Measurements from ENCODE around the gene FAM149A.

The FAM149A gene

DNA sequence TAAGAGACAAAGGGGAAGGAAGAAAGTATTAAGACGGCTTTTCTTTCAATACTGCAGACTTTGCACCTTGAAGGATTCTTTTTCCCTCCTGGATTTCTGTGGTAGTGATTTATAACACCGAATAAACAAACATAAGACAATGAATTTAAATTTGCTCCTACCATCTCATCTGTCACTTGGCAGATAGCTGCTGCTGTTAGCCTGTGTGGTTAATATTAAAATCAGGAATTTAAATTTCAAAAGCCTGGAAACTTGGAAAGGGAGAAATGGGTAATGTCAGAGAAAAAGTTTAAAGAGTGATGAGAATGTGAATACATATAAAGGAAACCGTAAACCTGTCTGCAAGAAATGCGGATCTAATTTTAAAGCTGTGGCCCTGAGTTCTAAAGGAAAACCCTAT is 3.4 kb downstream of the FAM149A start:
- no peak for DNase-seq

DNA sequence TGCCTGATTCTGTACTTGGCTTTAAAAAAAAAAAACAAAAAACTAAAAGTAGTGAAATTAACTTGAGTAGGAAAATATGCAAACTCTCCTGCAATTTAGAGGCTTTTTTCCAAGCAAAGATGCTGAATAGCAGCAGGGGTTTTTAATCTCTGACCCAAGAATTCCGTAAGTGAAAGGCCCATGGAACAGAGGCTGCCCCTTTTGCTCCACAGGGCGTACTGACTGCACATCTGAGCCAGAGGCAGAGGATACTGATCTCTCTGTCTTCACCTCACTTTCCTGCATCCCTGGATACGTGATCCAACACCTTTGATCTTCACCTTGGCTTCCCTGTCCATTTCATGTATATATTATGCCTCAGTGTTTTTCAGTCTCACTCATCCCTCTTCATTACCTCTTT is 3.9 kb downstream of the FAM149A start:
- DNase-seq = no peak

DNA sequence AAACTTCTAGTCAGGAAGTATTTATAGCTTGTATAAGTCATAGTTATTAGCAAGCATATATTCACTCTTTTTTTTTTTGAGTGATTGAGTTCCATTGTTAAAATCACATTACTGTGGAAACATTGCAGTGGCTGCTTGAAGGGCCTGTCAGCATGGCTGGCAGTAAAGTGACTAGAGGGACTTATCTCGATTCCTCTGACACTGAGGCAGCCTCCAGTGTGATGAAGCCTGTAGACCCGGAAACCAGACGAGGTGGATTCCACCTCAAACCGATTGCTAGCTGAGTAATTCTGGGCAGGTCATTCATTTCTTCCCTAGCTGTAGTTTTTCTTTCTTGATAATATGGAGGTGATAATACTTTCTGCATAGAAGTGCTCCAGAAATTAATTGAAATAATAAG is 4.7 kb downstream of the FAM149A start:
- DNase-seq = no peak

DNA sequence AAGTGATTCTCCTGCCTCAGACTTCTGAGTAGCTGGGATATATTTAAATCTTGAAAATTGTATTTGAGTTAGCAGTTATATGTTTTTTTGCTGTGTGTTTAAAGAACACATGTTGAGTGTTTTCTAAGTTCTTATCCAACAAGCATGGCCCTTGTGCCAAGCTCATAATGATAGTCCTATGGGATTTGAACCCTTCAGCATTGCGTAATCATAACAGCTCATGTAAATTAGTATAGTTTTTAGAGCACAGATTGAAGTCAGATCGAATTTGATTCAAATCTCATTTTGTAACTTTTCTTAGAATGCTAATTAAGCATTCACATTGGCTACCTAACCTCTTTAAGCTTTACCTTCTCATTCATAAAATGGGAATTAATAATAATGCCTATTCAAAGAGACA is 12.2 kb downstream of the FAM149A start:
- DNase-seq = no peak

DNA sequence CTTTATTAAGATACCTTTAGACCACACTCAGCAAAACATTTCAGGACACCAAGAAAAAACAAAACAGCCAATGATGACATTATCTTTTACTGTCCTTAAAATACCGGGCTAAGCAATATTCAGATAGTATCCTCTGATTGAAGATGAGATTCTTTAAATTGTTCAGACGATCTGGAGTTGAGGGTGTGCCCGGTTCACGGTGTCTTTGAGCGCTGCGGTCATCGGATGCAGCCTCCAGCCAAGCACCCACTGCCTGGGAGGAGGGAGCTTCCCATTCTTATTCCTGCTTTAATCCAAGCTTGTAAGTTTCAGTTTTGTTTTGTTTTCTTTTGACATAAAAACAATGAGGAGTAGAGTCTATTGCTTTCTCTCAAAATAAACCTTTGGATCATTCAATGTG is 14.1 kb downstream of the FAM149A start:
- DNase-seq = no peak

DNA sequence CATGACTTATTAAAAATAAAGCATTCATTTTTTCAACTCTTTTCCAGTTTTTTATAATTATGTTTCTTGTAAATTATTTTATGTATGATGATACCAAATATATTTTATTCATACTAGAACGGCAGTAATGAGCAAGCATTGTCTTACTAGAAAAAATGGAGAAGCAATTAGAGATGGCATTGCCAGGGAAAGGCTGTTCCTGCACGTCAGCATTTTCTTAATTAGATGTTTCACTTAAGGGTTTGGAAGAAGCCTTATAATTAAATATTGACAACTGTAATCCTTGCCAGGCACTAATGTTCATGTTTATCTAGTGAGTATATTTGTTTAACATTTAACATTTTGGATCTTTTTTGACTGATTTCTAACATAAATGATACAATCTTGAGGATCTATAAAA is 16.6 kb downstream of the FAM149A start:
- DNase-seq = no peak

DNA sequence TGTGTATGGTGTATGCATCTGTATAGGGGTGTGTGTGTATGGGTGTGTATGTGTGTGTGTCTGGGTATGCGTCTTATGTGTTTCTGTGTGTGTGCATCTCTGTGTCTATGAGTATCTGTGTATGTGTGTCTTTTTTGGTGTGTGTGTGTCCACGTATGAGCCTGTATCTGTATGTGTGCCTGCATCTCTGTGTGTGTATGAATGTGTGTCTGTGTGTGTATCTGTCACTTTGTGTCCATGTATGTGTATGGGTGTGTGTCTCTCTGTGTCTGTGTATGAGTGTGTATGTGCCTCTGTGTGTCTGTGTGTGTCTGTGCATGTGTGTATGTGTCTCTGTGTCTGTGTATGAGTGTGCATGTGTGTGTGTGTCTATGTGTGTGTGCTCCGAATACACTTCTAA is 24.3 kb downstream of the FAM149A start:
- no peak for DNase-seq

DNA sequence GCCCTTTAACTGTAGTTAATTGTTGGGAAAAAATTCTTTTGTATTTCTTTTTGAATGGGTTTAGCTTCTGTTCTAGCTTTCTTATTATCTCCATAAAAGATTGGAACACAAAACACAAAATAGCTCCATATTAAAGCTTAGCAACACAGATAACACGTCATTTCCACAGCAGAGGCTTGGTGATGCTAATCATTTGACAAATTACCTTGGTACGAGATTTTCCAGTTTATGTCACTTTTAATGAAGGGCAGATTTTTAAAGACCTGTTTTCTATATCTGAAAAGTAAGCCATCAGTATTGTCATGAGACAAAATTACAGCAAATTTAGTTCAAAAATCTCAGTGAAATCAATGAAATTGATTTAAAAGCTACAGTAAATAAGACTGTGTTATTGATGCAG is 27.4 kb downstream of the FAM149A start:
- no peak for DNase-seq

DNA sequence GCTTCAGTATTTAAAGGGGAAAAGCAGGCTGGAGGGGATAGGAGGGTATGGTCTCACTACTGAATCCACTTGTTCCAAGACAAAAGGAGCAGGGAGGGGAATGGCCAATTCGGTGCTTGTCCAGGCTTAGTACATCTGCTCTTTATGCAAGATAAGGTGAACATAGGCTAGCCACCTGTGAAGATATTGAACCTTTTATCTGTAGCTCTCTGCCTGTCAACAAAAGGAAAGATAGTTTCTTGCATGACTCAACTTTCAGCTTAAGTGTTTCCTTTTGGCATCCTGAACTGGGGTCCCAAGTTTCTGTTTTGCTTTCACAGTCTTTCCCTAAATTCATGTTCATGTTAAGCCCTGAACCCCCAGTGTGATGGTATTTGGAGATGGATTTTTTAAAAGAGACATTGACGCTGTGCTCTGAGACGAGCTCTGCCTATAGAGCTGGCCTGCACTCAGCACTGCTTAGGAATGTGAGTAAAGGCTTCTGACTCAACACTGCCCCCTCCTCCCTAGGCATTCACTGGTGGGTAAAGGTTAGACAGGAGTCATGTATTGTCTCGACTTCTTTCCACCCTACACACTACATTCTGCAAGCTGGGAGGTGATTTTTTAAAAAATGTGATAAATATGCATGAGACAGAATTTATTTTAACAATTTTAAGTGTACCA is 28.2 kb downstream of the FAM149A start:
- no peak for DNase-seq

DNA sequence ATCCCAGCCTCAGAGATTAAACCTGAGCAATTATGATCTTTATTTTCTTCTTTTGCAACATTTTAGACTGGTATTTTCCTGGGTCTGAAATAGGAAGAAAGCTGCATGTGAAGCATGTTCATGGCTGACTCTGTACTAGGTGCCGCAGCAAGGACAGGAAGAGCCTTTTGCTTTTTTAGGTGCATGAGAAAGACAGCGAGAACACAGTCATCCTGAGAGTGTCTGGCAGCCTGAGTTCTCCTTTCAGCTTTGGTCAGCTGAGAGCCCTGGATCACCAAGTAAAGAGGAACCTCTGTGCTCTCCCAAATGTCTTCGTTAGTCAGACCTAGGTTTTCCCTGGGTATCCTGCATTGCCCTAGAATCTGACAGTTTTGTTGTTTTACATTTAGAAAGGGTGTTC is 29.8 kb downstream of the FAM149A start:
- no peak for DNase-seq

DNA sequence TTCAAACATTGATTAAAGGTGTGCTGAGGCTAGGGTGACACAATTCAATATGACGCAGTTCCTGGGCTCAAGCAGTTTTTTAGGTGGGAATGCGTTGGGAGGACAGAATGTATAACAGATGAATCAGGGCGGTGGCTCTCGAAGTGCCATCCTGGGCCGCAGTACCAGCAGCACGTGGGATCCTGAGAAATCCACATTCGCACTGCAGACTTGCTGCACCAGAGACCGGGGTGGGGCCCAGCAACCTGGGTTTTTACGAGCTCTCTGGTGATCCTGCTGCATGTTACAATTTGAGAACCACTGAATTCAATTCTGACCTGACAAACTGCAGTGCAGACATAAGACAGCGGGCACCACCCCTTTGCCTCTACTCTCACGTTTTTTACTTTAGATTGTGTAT is 30.4 kb downstream of the FAM149A start:
- no peak for DNase-seq

DNA sequence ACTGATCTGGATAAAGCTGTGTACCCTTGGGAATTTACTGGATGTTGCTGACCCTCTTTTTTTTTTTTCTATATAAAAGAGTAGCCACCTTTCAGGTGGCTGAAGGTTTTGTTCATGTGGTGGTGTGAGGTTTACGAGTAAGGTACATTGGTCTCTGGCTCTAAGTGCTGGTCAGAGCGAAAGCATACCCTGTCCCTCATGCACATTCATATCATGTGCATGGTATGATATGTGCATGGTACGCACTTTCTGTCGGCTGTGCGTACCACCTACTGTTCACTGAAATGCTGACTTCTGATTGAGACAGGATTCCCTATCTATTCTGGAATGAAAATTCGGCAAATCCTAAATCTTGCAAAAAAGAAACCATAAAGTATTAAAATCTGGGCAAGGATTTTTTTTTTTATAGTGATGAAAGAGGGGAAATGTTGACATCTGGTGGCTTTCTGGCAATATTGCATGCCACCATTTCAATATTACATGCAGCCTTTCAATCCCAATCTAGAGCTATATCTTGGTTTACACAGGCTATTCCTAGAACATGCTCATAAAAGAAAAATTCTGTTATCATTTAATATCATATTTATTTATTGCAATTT is 32.8 kb downstream of the FAM149A start:
- peak; percentile 15 for DNase-seq

DNA sequence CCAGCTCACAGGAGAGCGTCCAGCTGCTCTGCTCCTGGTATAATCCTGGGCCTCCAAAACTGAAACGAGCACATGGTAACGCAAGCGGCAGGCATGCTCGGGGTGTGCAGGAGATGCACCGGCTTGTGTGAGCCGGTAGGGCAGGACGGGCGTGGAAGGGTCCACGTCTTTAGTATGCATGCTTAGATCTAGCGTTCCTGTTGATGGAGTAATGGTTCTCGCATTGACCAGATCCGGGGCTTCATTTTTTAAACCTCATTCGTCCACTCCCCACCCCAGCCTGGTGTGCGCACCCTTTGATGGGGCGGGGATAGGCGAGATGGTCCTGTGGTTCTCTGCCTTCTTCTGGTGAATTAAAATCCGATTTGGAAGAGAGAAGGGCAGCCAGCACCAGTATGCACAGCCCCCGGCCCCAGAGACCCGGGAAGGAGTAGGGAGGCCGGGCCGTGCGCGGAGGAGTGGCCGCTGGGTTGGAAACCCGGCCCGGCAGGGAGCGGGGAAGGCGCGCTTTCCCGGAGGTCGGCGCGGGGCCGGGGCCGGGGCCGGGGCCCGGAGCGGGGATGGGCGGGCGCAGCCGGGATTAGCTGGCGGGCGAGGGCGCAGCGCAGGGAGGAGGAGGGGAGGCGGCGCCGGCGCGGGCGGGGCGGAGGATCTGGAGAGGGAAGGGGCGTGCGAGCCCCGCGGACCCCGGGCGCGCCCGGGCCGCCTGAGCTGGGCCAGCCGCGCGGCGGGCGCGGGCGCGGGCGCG is 39.9 kb downstream of the FAM149A start:
- DNase-seq = peak; percentile 3

DNA sequence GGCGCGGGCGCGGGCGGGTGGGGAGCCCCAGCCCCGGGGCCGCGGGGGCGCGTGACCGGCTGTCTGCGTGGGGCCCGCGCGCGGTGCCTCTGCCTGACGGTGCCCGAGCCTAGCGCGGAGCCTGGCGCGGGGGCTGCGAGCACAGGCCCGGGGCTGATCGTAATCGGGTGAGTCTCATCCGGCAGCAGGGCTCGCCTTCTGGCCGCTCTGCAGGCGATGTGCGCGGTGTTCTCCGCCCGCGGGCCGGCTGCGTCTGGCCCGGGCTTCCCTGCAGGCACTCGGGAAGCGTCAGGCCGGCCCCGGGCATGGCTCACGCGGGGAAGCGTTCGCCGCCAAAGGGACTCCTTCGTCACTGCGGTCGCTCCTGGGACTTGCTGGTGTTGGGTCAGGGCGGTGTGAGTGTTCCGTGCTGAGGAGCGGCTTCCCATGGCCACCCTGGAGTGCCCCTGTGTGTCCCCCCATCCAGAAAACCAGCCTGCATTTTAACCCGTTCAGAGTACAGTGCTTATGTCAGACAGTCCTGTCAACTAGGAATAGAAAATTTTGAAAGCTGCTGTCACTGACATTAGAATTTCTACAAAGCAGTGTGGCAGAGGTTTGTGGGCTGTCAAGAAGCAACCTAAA is 40.6 kb downstream of the FAM149A start:
- no peak for DNase-seq

DNA sequence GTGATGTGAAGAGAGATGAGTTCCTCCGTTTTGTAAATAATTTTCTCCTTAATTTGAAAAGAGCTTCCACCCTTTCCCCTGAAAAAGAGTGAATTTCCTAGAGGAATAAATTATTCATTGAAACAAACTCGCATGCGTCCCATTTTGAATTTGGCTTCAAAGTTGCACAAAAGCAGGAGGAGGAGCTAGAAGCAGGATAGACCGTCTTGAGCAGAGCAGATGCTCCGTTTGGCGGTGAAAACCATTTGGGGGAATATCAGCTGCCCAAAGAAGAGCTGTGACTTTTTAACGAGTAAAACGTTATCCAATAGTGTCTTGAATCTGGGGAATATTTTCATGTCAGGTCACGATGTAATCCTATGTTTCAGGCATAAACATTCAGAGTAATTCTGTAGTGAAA is 42.0 kb downstream of the FAM149A start:
- no peak for DNase-seq

DNA sequence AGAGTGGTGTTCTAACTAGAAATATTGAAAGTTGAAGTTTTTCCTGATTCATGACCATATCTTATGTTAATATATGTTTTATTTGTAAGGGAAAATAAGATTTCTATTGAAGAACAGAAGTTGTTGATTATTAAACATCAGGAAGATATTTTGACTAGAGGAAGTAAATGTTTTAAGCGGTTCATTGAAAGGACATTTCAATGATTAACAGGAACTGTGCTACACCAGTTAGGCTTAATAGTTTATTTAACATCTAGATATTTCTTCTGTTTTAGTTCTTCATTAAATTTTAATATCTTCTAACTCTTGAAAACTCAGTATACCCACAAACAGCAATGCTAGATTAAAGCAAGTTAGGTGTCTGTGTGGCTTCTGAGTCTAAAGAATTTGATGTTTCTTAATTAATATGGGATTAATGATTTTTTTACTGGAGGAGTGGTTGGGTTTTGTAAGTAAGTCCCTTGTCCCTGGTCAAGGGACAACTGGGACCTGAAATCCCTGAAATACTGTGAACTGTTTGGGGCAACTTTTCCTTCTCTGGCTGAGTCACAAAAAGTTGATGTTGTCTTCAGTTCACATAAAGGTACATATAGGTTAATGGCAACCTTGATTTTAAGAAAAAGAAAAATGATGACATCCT is 44.0 kb downstream of the FAM149A start:
- no peak for DNase-seq

DNA sequence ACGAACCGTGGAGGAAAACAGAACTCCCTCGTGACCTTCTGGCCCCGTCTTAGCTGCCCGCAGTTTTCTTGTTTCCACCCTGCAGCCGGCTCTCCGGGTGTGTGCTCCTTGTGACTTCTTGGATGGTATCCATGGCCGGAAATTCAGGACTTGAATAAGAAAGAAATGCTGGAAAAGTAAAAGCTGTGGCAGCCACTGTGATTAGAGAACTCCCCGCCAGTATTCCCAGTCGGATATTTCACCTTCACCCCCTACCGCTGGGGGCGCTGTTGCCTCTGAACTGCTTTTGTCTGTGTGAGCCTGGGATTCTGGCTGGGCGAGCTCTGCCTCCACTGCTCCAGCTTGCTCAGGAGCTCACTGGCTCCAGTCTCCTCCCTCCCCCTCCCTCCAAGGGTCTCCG is 45.4 kb downstream of the FAM149A start:
- DNase-seq = no peak

DNA sequence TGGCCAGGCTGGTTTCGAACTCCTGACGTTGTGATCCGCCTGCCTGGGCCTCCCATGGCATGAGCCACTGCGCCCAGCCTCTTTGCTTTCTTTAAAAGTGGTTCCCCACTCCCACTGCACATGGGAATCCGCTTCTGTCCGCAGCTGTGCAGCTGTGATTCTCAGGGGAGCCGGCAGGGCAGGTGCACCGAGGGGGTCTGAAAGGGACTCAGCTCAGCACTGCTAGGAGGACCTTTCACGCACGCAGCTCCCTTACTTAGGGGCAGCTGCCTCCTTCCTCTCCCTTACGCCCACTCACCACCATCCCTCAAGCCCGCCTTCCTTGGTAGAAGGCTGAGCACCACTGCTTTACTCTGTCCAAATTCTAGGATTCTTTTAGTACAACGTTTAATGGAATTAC is 46.4 kb downstream of the FAM149A start:
- DNase-seq = no peak

DNA sequence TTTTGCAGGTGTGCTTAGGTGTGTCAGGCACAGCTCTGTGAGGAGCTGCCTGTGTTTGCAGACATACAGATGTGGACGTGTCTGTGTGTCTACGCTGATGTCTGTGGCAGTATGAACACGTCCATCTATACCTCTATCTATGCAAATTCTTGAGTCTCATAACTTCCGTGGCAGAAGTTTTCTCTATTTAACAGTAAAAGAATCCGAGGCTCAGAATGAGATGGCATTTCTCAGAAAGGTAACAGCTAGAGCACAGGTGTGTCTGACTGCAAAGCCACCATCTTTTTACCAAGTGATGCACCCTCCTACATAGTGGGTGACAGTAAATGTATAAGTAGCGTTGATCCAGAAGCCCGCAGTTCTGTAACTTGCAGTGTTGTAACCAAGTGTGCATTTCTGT is 47.0 kb downstream of the FAM149A start:
- DNase-seq = no peak

DNA sequence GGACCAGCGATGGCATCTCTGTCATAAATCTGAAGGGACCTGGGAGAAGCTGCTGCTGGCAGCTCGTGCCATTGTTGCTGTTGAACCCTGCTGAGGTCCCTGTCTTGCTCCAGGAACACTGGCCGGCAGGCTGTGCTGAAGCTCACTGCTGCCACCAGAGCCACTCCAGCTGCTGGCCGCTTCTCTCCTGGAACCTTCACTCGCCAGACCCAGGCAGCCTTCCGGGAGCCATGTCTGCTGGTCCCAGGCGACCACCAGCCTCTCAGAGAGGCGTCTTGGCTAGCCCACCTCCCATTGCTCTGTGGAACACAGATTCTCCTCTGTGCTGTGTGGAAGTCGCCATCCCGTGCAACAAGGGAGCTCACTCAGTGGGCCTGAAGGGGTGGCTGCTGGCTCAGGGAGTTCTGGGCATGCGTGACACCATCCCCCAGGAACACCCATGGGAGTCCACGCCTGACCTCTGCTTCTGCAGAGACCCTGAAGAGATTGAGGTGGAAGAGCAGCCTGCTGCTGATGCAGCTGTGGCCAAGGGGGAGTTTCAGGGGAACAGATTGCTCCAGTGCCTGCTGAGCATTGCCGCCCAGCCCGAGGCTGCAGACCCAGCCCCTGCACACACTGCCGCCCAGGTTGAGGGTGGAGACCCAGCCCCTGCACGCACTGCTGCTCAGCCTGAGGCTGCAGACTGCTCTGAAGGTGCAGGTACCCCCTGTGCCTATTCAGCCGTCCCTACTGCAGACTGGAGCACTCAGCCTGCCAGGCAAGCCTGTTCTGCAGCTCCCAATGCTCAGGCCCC is 53.7 kb downstream of the FAM149A start:
- no peak for DNase-seq

DNA sequence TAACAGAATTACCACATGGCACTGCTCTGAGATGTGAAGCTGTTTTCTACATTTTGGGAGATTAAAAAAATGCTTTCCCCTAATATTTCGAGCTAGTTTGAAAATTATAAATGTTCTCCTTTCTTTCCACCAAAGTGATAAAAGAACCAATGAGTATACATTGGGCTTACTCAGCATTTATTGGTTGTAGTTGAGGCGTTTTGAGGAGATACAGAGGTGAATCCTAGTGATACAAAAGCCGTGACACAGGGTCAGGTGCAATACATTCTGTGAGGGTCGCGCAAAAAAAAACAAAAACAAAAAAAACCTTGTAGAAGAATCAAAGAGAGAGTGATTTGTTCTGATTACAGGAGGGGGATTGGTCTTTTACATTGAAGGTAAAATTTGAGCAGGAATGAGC is 54.5 kb downstream of the FAM149A start:
- no peak for DNase-seq

DNA sequence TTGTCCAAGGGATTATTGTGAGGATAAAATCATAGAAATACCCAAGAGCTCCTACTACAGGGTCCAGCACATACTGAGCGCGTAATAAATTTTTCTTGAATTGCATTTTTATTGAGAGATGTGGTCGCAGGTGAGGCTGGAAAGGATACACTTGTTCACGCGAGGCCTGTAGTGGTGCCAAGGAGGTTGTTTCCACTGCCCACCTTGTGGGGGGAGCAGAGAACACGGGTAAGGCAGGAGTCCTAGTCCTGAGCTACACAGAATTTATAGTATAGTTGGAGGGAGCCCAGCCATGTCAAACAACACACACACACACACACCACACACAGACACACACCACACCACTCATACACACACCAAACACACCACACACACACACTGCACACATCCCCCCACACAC is 55.1 kb downstream of the FAM149A start:
- DNase-seq = no peak

DNA sequence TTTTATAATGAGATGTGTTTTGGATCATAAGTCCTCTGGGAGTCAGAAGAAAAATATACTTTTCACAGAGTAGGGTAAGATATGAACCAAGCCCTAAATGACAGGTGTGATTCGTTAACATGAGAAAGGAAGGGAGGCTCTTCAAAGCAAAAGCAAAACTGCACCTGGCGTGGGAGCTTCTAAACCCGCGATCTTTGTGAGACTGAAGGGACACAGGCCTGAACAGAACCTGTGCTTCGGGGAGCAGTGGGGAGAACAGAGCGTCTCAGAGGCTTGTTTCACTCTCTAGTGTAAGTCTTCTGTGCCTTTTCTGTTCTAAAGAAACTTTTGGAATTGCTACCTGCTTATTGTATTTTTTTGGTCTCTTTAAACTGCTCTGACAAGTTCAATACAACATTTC is 56.6 kb downstream of the FAM149A start:
- DNase-seq = no peak

All from DMS79 treated with DMSO at 0.1 percent for 48 hours (cell line).